ENCODE measurements around the gene NCR3LG1. TPM values are rescaled to one million over a fixed set of nuclear protein-coding genes. Genes with fewer than 3 reads are reported as not detected.

The NCR3LG1 gene
- total and polyA plus RNA-seq, 2 donors (not counting 1 experiment from before 2014, with no cell fraction given), result 0.12 to 0.64 TPM

GRCh38 chr11:17389957-17390649, 38.5 kb downstream of the NCR3LG1 start:
- Mint-ChIP-seq H3K9me3 (ENCODE audit: insufficient read depth) (no peaks in the 10 kb centered on the region), H3K27ac (peak overlapping the region; percentile 26), H3K4me1 (peaks cover 16% of the 10 kb centered on the region), H3K4me3 (peak overlapping the region; percentile 85), H3K27me3 (peaks cover 5% of the 10 kb centered on the region)
- Histone ChIP-seq H3K4me3 (ENCODE audit: control extremely low read depth in 1 of 5, extremely low read depth in 1 of 5, insufficient read depth in 1 of 5, low read depth in 2 of 5, low read length in 4 of 5) (peak overlapping the region in 4 of 5 experiments; percentile 62 to 90 (median 66)), H3K27me3 (replicated peaks in 1 of 4; ENCODE audit: control extremely low read depth in 1 of 4, control insufficient read depth in 3 of 4, insufficient read depth in 4 of 4, low read length in 3 of 4) (peaks cover 0 to 2% (median 0%) of the 10 kb centered on the region in 4 experiments), H3K4me1 (ENCODE audit: control insufficient read depth in 2 of 2, insufficient read depth in 2 of 2, low read length in 2 of 2) (peaks cover 4 to 33% of the 10 kb centered on the region in 2 donors), H3K9ac (ENCODE audit: low read length) (peak overlapping the region; percentile 73), H3K36me3 (replicated peaks in 1 of 2; ENCODE audit: control extremely low read depth in 1 of 2, control insufficient read depth in 1 of 2, extremely low read depth in 1 of 2, insufficient read depth in 2 of 2, low read length in 1 of 2) (no peaks in the 10 kb centered on the region), H2AFZ (ENCODE audit: insufficient read depth, low read depth, low read length, poor library complexity, severe bottlenecking) (peak overlapping the region; percentile 94), H3K79me2 (ENCODE audit: control insufficient read depth, insufficient read depth, low read length) (no peaks in the 10 kb centered on the region), H3K4me2 (replicated peaks; ENCODE audit: low read depth, low read length, poor library complexity, severe bottlenecking) (peak overlapping the region; percentile 99), H3K9me3 (ENCODE audit: control extremely low read depth in 1 of 3, control insufficient read depth in 2 of 3, insufficient read depth in 1 of 3, low read length in 2 of 3) (no peaks in the 10 kb centered on the region), H4K20me1 (ENCODE audit: control insufficient read depth, insufficient read depth, low read length, poor library complexity, severe bottlenecking) (no peaks in the 10 kb centered on the region), H3K27ac (ENCODE audit: low read length in 2 of 2) (no peak overlapping the region)
- CTCF ChIA-PET, result interaction anchor here (1.0 to 5.4 kb wide), 4 partner anchors 11 to 652 kb away, joined by 3 to 31 read pairs (median 10); no protein-coding TSS in a partner anchor
- TF ChIP-seq, protein P1, sequence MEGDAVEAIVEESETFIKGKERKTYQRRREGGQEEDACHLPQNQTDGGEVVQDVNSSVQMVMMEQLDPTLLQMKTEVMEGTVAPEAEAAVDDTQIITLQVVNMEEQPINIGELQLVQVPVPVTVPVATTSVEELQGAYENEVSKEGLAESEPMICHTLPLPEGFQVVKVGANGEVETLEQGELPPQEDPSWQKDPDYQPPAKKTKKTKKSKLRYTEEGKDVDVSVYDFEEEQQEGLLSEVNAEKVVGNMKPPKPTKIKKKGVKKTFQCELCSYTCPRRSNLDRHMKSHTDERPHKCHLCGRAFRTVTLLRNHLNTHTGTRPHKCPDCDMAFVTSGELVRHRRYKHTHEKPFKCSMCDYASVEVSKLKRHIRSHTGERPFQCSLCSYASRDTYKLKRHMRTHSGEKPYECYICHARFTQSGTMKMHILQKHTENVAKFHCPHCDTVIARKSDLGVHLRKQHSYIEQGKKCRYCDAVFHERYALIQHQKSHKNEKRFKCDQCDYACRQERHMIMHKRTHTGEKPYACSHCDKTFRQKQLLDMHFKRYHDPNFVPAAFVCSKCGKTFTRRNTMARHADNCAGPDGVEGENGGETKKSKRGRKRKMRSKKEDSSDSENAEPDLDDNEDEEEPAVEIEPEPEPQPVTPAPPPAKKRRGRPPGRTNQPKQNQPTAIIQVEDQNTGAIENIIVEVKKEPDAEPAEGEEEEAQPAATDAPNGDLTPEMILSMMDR (IDR thresholded peaks at IDR 0.05), result no peak
- no peak for TF ChIP-seq EZH2 (IDR thresholded peaks at IDR 0.05; ENCODE audit: borderline replicate concordance, insufficient read depth, low read depth, low read length, poor library complexity, severe bottlenecking)
- intact Hi-C loops (cut with micrococcal nuclease), result loop anchor here (1.0 to 10.0 kb wide), 5 partner anchors 114 to 625 kb away; partner anchors contain the start of genes NUCB2, RPS13 and SERGEF
- WGBS (ENCODE audit: insufficient coverage), result 51% methylated on average over 5 of the region's 10 CpGs
- no peak for ATAC-seq (ENCODE audit: low read depth)
- POLR2A ChIA-PET, result interaction anchor here (0.6 to 0.7 kb wide), 2 partner anchors 10 to 16 kb away, joined by 3 read pairs; no protein-coding TSS in a partner anchor
- DNase-seq, result no peak
